ENCODE results near the gene ZNF276. TPM values are rescaled to one million over a fixed set of nuclear protein-coding genes. Genes with fewer than 3 reads are reported as not detected.

The ZNF276 gene
- total and polyA plus RNA-seq, 9 donors, result 7.1 to 39.9 (median 25.5) TPM

GRCh38 chr16:89685916-89686315, 35.4 kb upstream of the ZNF276 start:
- TF ChIP-seq POLR2A (IDR thresholded peaks at IDR 0.05) (no peak), EP300 (IDR thresholded peaks at IDR 0.05) (no peak), CTCF (IDR thresholded peaks at IDR 0.05) (no peak)
- H3K4me3 ChIP-seq, result no peak overlapping the region
- peaks cover 6% of the 10 kb centered on the region for H3K4me1 ChIP-seq (ENCODE audit: insufficient read depth)
- WGBS, 3 donors, result 93 to 100% (median 96%) methylated on average over 1 of the region's 1 CpG
- no peak overlapping the region for H3K27ac ChIP-seq
- no peaks in the 10 kb centered on the region for H3K36me3 ChIP-seq
- no peaks in the 10 kb centered on the region for H3K27me3 ChIP-seq
- H3K9me3 ChIP-seq, result no peaks in the 10 kb centered on the region
- intact Hi-C loops (cut with DNase I), result no loop called here
- DNase-seq, result peak in 3 of 5 donors; percentile 48 to 50 (median 49)

- no peak for TF ChIP-seq CTCF (IDR thresholded peaks at IDR 0.05)
- TF ChIP-seq EP300 (IDR thresholded peaks at IDR 0.05), result no peak
- TF ChIP-seq POLR2A (IDR thresholded peaks at IDR 0.05), result peak; percentile 62
- H3K9me3 ChIP-seq, result no peaks in the 10 kb centered on the region
- H3K27ac ChIP-seq, result peak within 1 kb of the TSS; percentile 42 to 92
- peaks cover 6% of the 10 kb centered on the region for H3K4me1 ChIP-seq (ENCODE audit: insufficient read depth)
- intact Hi-C loops (cut with DNase I), result no loop called here
- WGBS, 3 donors, result 0 to 1% (median 0%) methylated on average over 10 to 67 of the region's 67 CpGs
- no peaks in the 10 kb centered on the region for H3K27me3 ChIP-seq
- DNase-seq, result peak; percentile 88 to 96 (median 93)
- peak within 1 kb of the TSS; percentile 87 for H3K4me3 ChIP-seq
- no peaks in the 10 kb centered on the region for H3K36me3 ChIP-seq
Measured at GRCh38 chr16:89686520-89687091, 34.7 kb upstream of the ZNF276 start, which contains the start of gene CDK10. Gene CDK10 (plus strand): TSS chr16:89686689. CDS start chr16:89686711, 22 bp downstream.

- H3K4me1 ChIP-seq (ENCODE audit: insufficient read depth), result peaks cover 6% of the 10 kb centered on the region
- TF ChIP-seq EP300 (IDR thresholded peaks at IDR 0.05) (no peak), POLR2A (IDR thresholded peaks at IDR 0.05) (no peak)
- no peak for DNase-seq
- no peaks in the 10 kb centered on the region for H3K9me3 ChIP-seq
- no peaks in the 10 kb centered on the region for H3K36me3 ChIP-seq
- peak overlapping the region; percentile 42 to 92 for H3K27ac ChIP-seq
- 9 to 17% (median 11%) methylated on average over 23 to 42 of the region's 42 CpGs for WGBS, 3 donors
- intact Hi-C loops (cut with DNase I), result no loop called here
- peak overlapping the region; percentile 87 for H3K4me3 ChIP-seq
- H3K27me3 ChIP-seq, result no peaks in the 10 kb centered on the region
Measured at GRCh38 chr16:89687092-89687940, 34.0 kb upstream of the ZNF276 start.

GRCh38 chr16:89688395-89688794, 32.9 kb upstream of the ZNF276 start:
- 86 to 93% (median 88%) methylated on average over 5 of the region's 5 CpGs for WGBS, 3 donors
- Histone ChIP-seq H3K27me3 (no peaks in the 10 kb centered on the region), H3K4me3 (no peak overlapping the region), H3K4me1 (ENCODE audit: insufficient read depth) (peaks cover 6% of the 10 kb centered on the region), H3K27ac (no peak overlapping the region), H3K9me3 (no peaks in the 10 kb centered on the region), H3K36me3 (no peaks in the 10 kb centered on the region)
- intact Hi-C loops (cut with DNase I), result no loop called here
- TF ChIP-seq POLR2A (IDR thresholded peaks at IDR 0.05) (no peak), CTCF (IDR thresholded peaks at IDR 0.05) (no peak), EP300 (IDR thresholded peaks at IDR 0.05) (no peak)
- DNase-seq, result no peak

All from ovary (tissue), 9 donors.